ENCODE measurements around the gene ZFAND5.

Gene ZFAND5

GRCh38 chr9:72362680-72363139 lies 2.3 kb downstream of the ZFAND5 start:
- DNase-seq: peak; percentile 72

- peak; percentile 27 for DNase-seq
Measured at GRCh38 chr9:72362118-72362531, 2.9 kb downstream of the ZFAND5 start.

- no peak for DNase-seq
Measured at GRCh38 chr9:72361217-72361616, 3.8 kb downstream of the ZFAND5 start.

- no peak for DNase-seq
Measured at GRCh38 chr9:72360324-72360723, 4.7 kb downstream of the ZFAND5 start.

- peak; percentile 53 for DNase-seq
Measured at GRCh38 chr9:72356041-72356582, 8.9 kb downstream of the ZFAND5 start.

GRCh38 chr9:72355153-72355552 lies 9.9 kb downstream of the ZFAND5 start:
- DNase-seq: no peak

- no peak for DNase-seq
Measured at GRCh38 chr9:72354704-72355103, 10.3 kb downstream of the ZFAND5 start.

- no peak for DNase-seq
Measured at GRCh38 chr9:72353455-72354116, 11.4 kb downstream of the ZFAND5 start.

- DNase-seq: peak; percentile 27
Measured at GRCh38 chr9:72352911-72353388, 12.1 kb downstream of the ZFAND5 start.

- peak; percentile 66 for DNase-seq
Measured at GRCh38 chr9:72351538-72352453, 13.2 kb downstream of the ZFAND5 start.

GRCh38 chr9:72349911-72350310 lies 15.1 kb downstream of the ZFAND5 start:
- DNase-seq: no peak

GRCh38 chr9:72349240-72349639 lies 15.8 kb downstream of the ZFAND5 start:
- DNase-seq: no peak

GRCh38 chr9:72346333-72346732 lies 18.7 kb downstream of the ZFAND5 start:
- no peak for DNase-seq

- no peak for DNase-seq
Measured at GRCh38 chr9:72338631-72339030, 26.4 kb downstream of the ZFAND5 start.

GRCh38 chr9:72337286-72337685 lies 27.7 kb downstream of the ZFAND5 start:
- DNase-seq: no peak

- no peak for DNase-seq
Measured at GRCh38 chr9:72334658-72335337, 30.2 kb downstream of the ZFAND5 start.

GRCh38 chr9:72333709-72334108 lies 31.3 kb downstream of the ZFAND5 start:
- DNase-seq: no peak

- DNase-seq: no peak
Measured at GRCh38 chr9:72333197-72333596, 31.8 kb downstream of the ZFAND5 start.

GRCh38 chr9:72332351-72332750 lies 32.7 kb downstream of the ZFAND5 start:
- DNase-seq: no peak

- no peak for DNase-seq
Measured at GRCh38 chr9:72327631-72328030, 37.4 kb downstream of the ZFAND5 start.

GRCh38 chr9:72326641-72327040 lies 38.4 kb downstream of the ZFAND5 start:
- DNase-seq: no peak

GRCh38 chr9:72324974-72325373 lies 40.0 kb downstream of the ZFAND5 start:
- DNase-seq: no peak

- DNase-seq: no peak
Measured at GRCh38 chr9:72322678-72323077, 42.3 kb downstream of the ZFAND5 start.

All from fibroblast of skin of right quadriceps (primary cell).